Measurements from ENCODE around the gene TRIM77. TPM values are rescaled to one million over a fixed set of nuclear protein-coding genes. Genes with fewer than 3 reads are reported as not detected.
"Not testable (repeated sequence)": the region's sequence is repeated elsewhere in the genome, so short reads cannot be mapped to it uniquely, and the experiment has no call there.

The TRIM77 gene
- polyA plus RNA-seq, 1 donor from 2014 or later: not detected

- not testable (repeated sequence) for H3K4me3 ChIP-seq (ENCODE audit: low read length); H3K27ac ChIP-seq (ENCODE audit: low read length); H2AFZ ChIP-seq (ENCODE audit: low read depth, low read length); H3F3A ChIP-seq (ENCODE audit: insufficient read depth, low read length, poor library complexity, severe bottlenecking); H3K4me2 ChIP-seq (ENCODE audit: low read length); H3K9me2 ChIP-seq (ENCODE audit: insufficient read depth, low read length); H3K27me3 ChIP-seq (ENCODE audit: insufficient read depth, low read depth, low read length); H3K79me2 ChIP-seq (replicated peaks; ENCODE audit: insufficient read depth, low read length); H3K9me3 ChIP-seq (ENCODE audit: low read length); H4K20me1 ChIP-seq (ENCODE audit: insufficient read depth); H3K36me3 ChIP-seq (ENCODE audit: insufficient read depth, low read length); H3K9ac ChIP-seq (ENCODE audit: low read length)
Observed at GRCh38 chr11:89744158-89744557, 34.1 kb downstream of the TRIM77 start.

- not testable (repeated sequence) for H3F3A ChIP-seq (ENCODE audit: insufficient read depth, low read length, poor library complexity, severe bottlenecking); H3K27me3 ChIP-seq (ENCODE audit: insufficient read depth, low read depth, low read length); H3K36me3 ChIP-seq (ENCODE audit: insufficient read depth, low read length); H3K9ac ChIP-seq (ENCODE audit: low read length); H2AFZ ChIP-seq (ENCODE audit: low read depth, low read length); H4K20me1 ChIP-seq (ENCODE audit: insufficient read depth); H3K27ac ChIP-seq (ENCODE audit: low read length); H3K4me3 ChIP-seq (ENCODE audit: low read length); H3K4me2 ChIP-seq (ENCODE audit: low read length); H3K9me3 ChIP-seq (ENCODE audit: low read length); H3K79me2 ChIP-seq (replicated peaks; ENCODE audit: insufficient read depth, low read length); H3K9me2 ChIP-seq (ENCODE audit: insufficient read depth, low read length)
Observed at GRCh38 chr11:89750822-89751221, 40.7 kb downstream of the TRIM77 start.

Small RNA genes lying within 50 kb of the gene (small RNA-seq; reads per million reads assigned to genes)
- gene AP003122.3: 0 reads per million in 3 experiments

Other genes with a start within 250 kb of the TRIM77 start
- gene NOX4, start 218.9 kb upstream of the TRIM77 start, polyA plus RNA-seq: 0.71 and 0.96 TPM in 2 replicates
- not detected in 2 replicates for gene TRIM49, start 98.3 kb downstream of the TRIM77 start, polyA plus RNA-seq
- not detected in 2 replicates for gene TRIM64B, start 168.2 kb downstream of the TRIM77 start, polyA plus RNA-seq
- not detected in 2 replicates for gene TRIM49D1, start 211.9 kb downstream of the TRIM77 start, polyA plus RNA-seq
- not detected in 2 replicates for gene TRIM49D2, start 213.8 kb downstream of the TRIM77 start, polyA plus RNA-seq

All from neural cell (in vitro differentiated cells).